Measurements from ENCODE around the gene PERM1. TPM values are rescaled to one million over a fixed set of nuclear protein-coding genes. Genes with fewer than 3 reads are reported as not detected.
A peak's percentile ranks its signal among the peaks of the same experiment; 100 is the strongest.

Gene PERM1
- total RNA-seq, 2 donors from 2014 or later, result not detected

DNA sequence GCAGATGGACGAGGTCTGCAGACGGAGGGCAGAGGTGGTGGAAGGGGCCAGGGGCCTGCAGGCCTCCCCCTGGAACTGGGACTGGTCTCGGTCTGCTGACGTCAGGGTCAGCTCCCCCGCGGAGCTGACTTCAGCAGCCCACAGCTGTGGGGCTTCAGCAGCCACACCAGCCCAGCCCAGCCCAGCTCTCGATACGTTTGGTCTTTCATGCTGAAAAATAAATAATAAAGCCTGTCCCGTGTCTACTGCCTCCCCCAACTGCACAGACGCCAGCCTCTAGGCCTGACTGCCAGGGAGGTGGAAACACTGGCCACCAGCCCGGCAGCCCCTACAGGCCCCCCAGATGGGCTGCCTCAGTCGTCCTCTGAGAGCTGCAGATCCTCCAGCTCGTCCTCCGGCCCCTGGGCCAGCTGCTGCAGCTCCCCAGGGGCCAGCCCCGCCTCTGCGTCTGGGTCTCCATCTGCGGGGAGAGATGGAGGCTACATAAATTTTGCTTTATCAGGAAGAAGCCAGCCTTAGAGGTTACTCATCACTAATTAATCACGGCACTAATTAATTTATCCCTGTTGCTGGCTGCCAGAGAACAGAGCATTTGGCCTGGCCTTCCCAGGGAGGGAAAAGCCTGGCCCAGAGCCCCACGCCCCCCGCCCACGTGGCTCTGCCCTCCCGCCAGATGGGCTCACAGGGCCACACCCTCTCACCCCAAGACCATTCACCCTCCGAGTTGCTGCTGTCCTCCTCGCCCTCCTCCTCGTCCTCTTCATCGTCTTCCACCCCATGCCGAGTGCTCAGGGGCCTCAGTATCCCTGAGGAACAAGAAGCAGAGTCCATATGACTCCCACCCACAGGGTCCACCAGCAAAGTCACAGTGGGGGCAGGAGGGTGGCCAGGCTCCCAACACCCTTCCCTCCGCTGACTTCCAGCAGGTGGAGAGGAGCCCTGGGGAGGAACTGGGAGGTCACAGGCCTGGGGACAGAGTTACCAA is 37.3 kb downstream of the PERM1 start:
- Mint-ChIP-seq H3K4me1 (peaks cover 4% of the 10 kb centered on the region), H3K27ac (peak overlapping the region; percentile 64), H3K36me3 (ENCODE audit: low read depth) (peaks cover 34% of the 10 kb centered on the region), H3K9me3 (no peaks in the 10 kb centered on the region), H3K27me3 (ENCODE audit: insufficient read depth) (peaks cover 7% of the 10 kb centered on the region), H3K4me3 (peak overlapping the region; percentile 76)
- H3K36me3 ChIP-seq (ENCODE audit: control insufficient read depth, insufficient read depth, low read length), result peaks cover 21% of the 10 kb centered on the region
- H3K4me1 ChIP-seq (ENCODE audit: control insufficient read depth, insufficient read depth, low read length), result peaks cover 9% of the 10 kb centered on the region
- TF ChIP-seq, protein P1, sequence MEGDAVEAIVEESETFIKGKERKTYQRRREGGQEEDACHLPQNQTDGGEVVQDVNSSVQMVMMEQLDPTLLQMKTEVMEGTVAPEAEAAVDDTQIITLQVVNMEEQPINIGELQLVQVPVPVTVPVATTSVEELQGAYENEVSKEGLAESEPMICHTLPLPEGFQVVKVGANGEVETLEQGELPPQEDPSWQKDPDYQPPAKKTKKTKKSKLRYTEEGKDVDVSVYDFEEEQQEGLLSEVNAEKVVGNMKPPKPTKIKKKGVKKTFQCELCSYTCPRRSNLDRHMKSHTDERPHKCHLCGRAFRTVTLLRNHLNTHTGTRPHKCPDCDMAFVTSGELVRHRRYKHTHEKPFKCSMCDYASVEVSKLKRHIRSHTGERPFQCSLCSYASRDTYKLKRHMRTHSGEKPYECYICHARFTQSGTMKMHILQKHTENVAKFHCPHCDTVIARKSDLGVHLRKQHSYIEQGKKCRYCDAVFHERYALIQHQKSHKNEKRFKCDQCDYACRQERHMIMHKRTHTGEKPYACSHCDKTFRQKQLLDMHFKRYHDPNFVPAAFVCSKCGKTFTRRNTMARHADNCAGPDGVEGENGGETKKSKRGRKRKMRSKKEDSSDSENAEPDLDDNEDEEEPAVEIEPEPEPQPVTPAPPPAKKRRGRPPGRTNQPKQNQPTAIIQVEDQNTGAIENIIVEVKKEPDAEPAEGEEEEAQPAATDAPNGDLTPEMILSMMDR (conservative IDR thresholded peaks at IDR 0.05), result no peak
- DNase-seq, result no peak
- H3K27ac ChIP-seq (ENCODE audit: low read depth, low read length), result peak overlapping the region; percentile 66
- WGBS, 2 experiments (ENCODE audit: insufficient coverage in 1 of 2, insufficient read length in 1 of 2), result 79 to 85% methylated on average over 9 to 28 of the region's 28 CpGs
- H3K9ac ChIP-seq (ENCODE audit: extremely low read depth, low read length, poor library complexity, severe bottlenecking), result no peak overlapping the region
- H3K9me3 ChIP-seq (ENCODE audit: control insufficient read depth, low read length), result no peaks in the 10 kb centered on the region
- no peak overlapping the region for H3K4me3 ChIP-seq (ENCODE audit: low read length)
- H3K27me3 ChIP-seq (ENCODE audit: control insufficient read depth, insufficient read depth, low read length, poor library complexity, severe bottlenecking), result peaks cover 7% of the 10 kb centered on the region

DNA sequence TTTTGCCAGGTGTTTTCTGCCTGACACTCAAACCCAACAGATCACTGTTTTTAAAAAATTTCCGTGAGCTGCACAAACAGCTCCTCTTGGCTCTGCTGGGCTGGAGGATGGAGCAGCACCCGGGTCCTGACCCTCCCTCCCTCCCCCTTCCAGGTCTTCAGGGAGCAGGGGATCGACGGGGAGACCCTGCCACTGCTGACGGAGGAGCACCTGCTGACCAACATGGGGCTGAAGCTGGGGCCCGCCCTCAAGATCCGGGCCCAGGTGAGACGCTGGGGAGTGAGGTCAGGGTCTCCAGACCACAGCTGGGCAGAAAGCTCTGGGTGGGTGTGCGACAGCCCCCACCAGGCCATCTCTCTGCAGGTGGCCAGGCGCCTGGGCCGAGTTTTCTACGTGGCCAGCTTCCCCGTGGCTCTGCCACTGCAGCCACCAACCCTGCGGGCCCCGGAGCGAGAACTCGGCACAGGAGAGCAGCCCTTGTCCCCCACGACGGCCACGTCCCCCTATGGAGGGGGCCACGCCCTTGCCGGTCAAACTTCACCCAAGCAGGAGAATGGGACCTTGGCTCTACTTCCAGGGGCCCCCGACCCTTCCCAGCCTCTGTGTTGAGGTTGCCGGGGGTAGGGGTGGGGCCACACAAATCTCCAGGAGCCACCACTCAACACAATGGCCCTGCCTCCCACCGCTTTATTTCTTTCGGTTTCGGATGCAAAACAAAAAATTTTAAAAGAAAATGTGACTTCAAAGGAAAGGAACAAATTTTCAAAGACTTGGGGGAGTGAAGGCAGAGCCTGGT is 38.1 kb downstream of the PERM1 start:
- H3K4me3 Mint-ChIP-seq, result peak overlapping the region; percentile 76
- Histone ChIP-seq H3K9ac (ENCODE audit: extremely low read depth, low read length, poor library complexity, severe bottlenecking) (no peak overlapping the region), H3K4me1 (ENCODE audit: control insufficient read depth, insufficient read depth, low read length) (peaks cover 16% of the 10 kb centered on the region), H3K36me3 (ENCODE audit: control insufficient read depth, insufficient read depth, low read length) (peaks cover 12% of the 10 kb centered on the region), H3K9me3 (ENCODE audit: control insufficient read depth, low read length) (no peaks in the 10 kb centered on the region), H3K27me3 (ENCODE audit: control insufficient read depth, insufficient read depth, low read length, poor library complexity, severe bottlenecking) (peaks cover 13% of the 10 kb centered on the region), H3K4me3 (ENCODE audit: low read length) (no peak overlapping the region), H3K27ac (ENCODE audit: low read depth, low read length) (peak overlapping the region; percentile 66)
- peaks cover 12% of the 10 kb centered on the region for H3K27me3 Mint-ChIP-seq (ENCODE audit: insufficient read depth)
- H3K36me3 Mint-ChIP-seq (ENCODE audit: low read depth), result peaks cover 27% of the 10 kb centered on the region
- WGBS, 2 experiments (ENCODE audit: insufficient coverage in 1 of 2, insufficient read length in 1 of 2), result 89 to 92% methylated on average over 19 to 27 of the region's 27 CpGs
- H3K4me1 Mint-ChIP-seq, result peaks cover 10% of the 10 kb centered on the region
- no peaks in the 10 kb centered on the region for H3K9me3 Mint-ChIP-seq
- H3K27ac Mint-ChIP-seq, result peak overlapping the region; percentile 64
- no peak for DNase-seq
- TF ChIP-seq, protein P1 (conservative IDR thresholded peaks at IDR 0.05), result no peak

DNA sequence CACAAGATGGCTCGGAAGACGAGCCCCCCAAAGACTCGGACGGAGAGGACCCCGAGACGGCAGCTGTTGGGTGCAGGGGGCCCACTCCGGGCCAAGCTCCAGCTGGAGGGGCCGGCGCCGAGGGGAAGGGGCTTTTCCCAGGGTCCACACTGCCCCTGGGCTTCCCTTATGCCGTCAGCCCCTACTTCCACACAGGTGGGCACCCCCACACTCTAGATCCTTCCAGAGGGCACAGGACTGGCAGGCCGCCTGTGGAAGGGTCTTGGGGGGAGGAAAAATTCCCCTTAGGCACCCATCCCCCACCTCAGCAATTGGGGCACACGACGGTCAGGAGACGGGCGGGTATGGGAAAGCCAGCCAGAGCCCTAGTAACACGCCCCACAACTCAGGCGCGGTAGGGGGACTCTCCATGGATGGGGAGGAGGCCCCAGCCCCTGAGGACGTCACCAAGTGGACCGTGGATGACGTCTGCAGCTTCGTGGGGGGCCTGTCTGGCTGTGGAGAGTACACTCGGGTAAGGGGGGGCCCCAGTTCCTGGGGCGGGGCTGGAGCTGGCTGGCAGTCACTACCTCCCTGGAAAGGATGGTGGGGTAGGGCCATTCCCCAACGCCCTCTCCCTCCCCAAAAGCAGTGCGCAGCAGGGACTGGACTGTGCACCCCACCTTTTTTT is 38.9 kb downstream of the PERM1 start:
- Mint-ChIP-seq H3K4me1 (peaks cover 15% of the 10 kb centered on the region), H3K27ac (no peak overlapping the region), H3K4me3 (peak overlapping the region; percentile 76), H3K27me3 (ENCODE audit: insufficient read depth) (peaks cover 17% of the 10 kb centered on the region), H3K36me3 (ENCODE audit: low read depth) (peaks cover 21% of the 10 kb centered on the region), H3K9me3 (no peaks in the 10 kb centered on the region)
- H3K9ac ChIP-seq (ENCODE audit: extremely low read depth, low read length, poor library complexity, severe bottlenecking), result peak overlapping the region; percentile 20
- H3K4me1 ChIP-seq (ENCODE audit: control insufficient read depth, insufficient read depth, low read length), result peaks cover 16% of the 10 kb centered on the region
- H3K4me3 ChIP-seq (ENCODE audit: low read length), result peak overlapping the region; percentile 55
- no peak overlapping the region for H3K27ac ChIP-seq (ENCODE audit: low read depth, low read length)
- H3K9me3 ChIP-seq (ENCODE audit: control insufficient read depth, low read length), result no peaks in the 10 kb centered on the region
- no peak for DNase-seq
- H3K36me3 ChIP-seq (ENCODE audit: control insufficient read depth, insufficient read depth, low read length), result peaks cover 8% of the 10 kb centered on the region
- TF ChIP-seq, protein P1 (conservative IDR thresholded peaks at IDR 0.05), result no peak
- WGBS, 2 experiments (ENCODE audit: insufficient coverage in 1 of 2, insufficient read length in 1 of 2), result 46 to 52% methylated on average over 15 to 25 of the region's 27 CpGs
- peaks cover 13% of the 10 kb centered on the region for H3K27me3 ChIP-seq (ENCODE audit: control insufficient read depth, insufficient read depth, low read length, poor library complexity, severe bottlenecking)
